MM.1S (cell line): ENCODE results near the gene PILRA.

ENCODE experiments used
- DNase-seq: peaks from one replicate; pipeline ENCODE4 v3.0.0-alpha.2; 2015
- H2AFZ ChIP-seq: fragments of 300-600 bp; sonication (generic); 2 replicates; pipeline ENCODE4 v1.6.0; 2016; ENCODE audit warnings: antibody characterized with exemption, low read length
- H3F3A ChIP-seq: fragments of 300-600 bp; sonication (generic); 2 replicates; pipeline ENCODE4 v1.6.1; 2016; ENCODE audit warnings: mild to moderate bottlenecking, antibody characterized with exemption, low read length, moderate library complexity, mixed read lengths; ENCODE audit not compliant: insufficient read depth
- H3K27ac ChIP-seq: fragments of 300-600 bp; sonication (generic); 2 replicates; pipeline ENCODE4 v1.5.1; 2016; ENCODE audit warnings: mild to moderate bottlenecking, low read length
- H3K27me3 ChIP-seq: fragments of 300-600 bp; sonication (generic); replicated peaks from 2 replicates; pipeline ENCODE4 v1.6.0; 2016; ENCODE audit warnings: low read length; ENCODE audit not compliant: insufficient read depth
- H3K36me3 ChIP-seq: fragments of 300-600 bp; sonication (generic); replicated peaks from 2 replicates; pipeline ENCODE4 v1.6.1; 2016; ENCODE audit warnings: mild to moderate bottlenecking, low read length, mixed read lengths; ENCODE audit not compliant: insufficient read depth
- H3K4me1 ChIP-seq: fragments of 300-600 bp; sonication (generic); 2 replicates; pipeline ENCODE4 v1.6.1; 2016; ENCODE audit warnings: low read length, mixed read lengths
- H3K4me2 ChIP-seq: fragments of 300-600 bp; sonication (generic); 2 replicates; pipeline ENCODE4 v1.6.0; 2016; ENCODE audit warnings: low read depth, low read length
- H3K4me3 ChIP-seq: fragments of 300-600 bp; sonication (generic); 2 replicates; pipeline ENCODE4 v1.5.1; 2016; ENCODE audit warnings: low read length, mixed read lengths
- H3K79me2 ChIP-seq: fragments of 300-600 bp; sonication (generic); 2 replicates; pipeline ENCODE4 v1.6.1; 2016; ENCODE audit warnings: mixed run types, low read length, mixed read lengths
- H3K9ac ChIP-seq: fragments of 300-600 bp; sonication (generic); 2 replicates; pipeline ENCODE4 v1.6.1; 2016; ENCODE audit warnings: low read length, mixed read lengths
- H3K9me2 ChIP-seq: fragments of 300-600 bp; sonication (generic); replicated peaks from 2 replicates; pipeline ENCODE4 v1.6.1; 2016; ENCODE audit warnings: mild to moderate bottlenecking, low read length, mixed read lengths; ENCODE audit not compliant: insufficient read depth
- H3K9me3 ChIP-seq: fragments of 300-600 bp; sonication (generic); replicated peaks from 2 replicates; pipeline ENCODE4 v1.6.1; 2016; ENCODE audit warnings: mild to moderate bottlenecking, low read length, mixed read lengths; ENCODE audit not compliant: insufficient read depth
- H4K20me1 ChIP-seq: fragments of 300-600 bp; sonication (generic); 2 replicates; pipeline ENCODE4 v1.6.1; 2016; ENCODE audit warnings: mild to moderate bottlenecking, low read length, moderate library complexity, mixed read lengths; ENCODE audit not compliant: insufficient read depth
- EZH2 ChIP-seq: fragments of 300-600 bp; sonication (generic); optimal IDR thresholded peaks from 2 replicates; pipeline ENCODE3; 2017; ENCODE audit warnings: low read depth, mild to moderate bottlenecking, antibody characterized with exemption, low read length, mixed read lengths
- EZH2phosphoT487 ChIP-seq: fragments of 300-600 bp; sonication (generic); IDR thresholded peaks from 2 replicates; pipeline ENCODE4 v1.6.1; 2018; ENCODE audit warnings: antibody characterized with exemption, low read length
- TF ChIP-seq, protein P1 (sequence below): fragments of 300-600 bp; sonication (generic); IDR thresholded peaks from 2 replicates; pipeline ENCODE4 v1.5.1; 2016; ENCODE audit warnings: antibody characterized with exemption, low read length, mixed read lengths

Gene PILRA

DNA sequence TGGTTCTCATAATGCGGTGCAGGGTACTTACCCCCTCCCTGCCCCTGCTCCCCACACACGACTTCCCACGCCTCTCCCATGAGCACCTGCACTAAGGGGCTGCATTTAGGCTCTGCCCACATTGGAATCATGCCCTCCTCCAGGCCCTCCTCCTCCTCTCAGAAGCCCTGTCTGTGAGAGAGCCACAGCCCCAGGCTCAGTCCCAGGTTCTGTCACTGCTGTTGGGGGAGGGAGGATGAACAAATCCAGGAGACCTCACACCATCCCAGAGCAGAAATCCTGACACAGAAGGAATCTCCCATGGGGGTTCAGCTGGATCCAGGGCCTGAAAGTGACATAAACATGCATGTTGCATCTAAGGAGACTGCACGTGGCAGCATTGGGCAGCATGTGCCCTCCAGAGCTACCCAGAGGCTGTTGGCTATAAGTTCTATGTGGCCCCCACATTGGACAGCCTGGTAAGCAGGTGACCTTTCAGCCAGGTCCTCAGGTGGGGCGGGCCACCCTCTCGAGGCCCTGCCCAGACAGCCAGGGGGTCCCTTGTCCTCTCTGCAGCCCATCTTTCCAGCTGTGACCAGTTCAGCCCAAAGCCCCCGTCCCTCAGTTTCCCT, 1.6 kb upstream of the PILRA start:
- no peak overlapping the region for H2AFZ ChIP-seq
- no peaks in the 10 kb centered on the region for H4K20me1 ChIP-seq

DNA sequence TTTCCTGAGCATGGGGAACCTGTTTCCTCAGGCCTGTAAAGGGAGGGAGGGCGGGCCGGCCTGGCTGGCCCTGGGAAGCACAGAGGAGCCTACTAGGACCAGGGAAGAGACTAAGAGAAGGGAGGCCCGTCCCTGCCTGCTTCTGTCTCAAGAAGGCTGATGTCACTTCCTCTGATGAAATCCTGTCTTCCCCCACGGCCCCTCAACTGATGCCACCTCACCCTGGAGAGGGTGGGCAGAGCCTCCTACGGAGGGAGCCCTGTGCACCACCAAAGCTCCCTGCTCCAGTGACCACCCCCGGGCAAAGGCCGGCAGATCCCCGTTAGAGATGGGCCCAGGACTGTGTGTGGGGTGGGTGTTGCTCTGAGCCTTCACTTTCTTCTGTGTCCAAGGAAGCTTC, 1.0 kb upstream of the PILRA start:
- Histone ChIP-seq H4K20me1 (no peaks in the 10 kb centered on the region), H3K9me2 (no peaks in the 10 kb centered on the region), H3F3A (peaks cover 20% of the 10 kb centered on the region), H3K9me3 (no peaks in the 10 kb centered on the region), H3K4me3 (no peak overlapping the region), H3K9ac (no peak overlapping the region), H3K4me1 (peaks cover 17% of the 10 kb centered on the region; the same call in 1 of the 2 replicates), H3K36me3 (no peaks in the 10 kb centered on the region), H3K27me3 (no peaks in the 10 kb centered on the region), H2AFZ (no peak overlapping the region), H3K27ac (no peak overlapping the region), H3K79me2 (no peaks in the 10 kb centered on the region), H3K4me2 (no peak overlapping the region)
- no peak for TF ChIP-seq EZH2phosphoT487
- TF ChIP-seq, protein P1, sequence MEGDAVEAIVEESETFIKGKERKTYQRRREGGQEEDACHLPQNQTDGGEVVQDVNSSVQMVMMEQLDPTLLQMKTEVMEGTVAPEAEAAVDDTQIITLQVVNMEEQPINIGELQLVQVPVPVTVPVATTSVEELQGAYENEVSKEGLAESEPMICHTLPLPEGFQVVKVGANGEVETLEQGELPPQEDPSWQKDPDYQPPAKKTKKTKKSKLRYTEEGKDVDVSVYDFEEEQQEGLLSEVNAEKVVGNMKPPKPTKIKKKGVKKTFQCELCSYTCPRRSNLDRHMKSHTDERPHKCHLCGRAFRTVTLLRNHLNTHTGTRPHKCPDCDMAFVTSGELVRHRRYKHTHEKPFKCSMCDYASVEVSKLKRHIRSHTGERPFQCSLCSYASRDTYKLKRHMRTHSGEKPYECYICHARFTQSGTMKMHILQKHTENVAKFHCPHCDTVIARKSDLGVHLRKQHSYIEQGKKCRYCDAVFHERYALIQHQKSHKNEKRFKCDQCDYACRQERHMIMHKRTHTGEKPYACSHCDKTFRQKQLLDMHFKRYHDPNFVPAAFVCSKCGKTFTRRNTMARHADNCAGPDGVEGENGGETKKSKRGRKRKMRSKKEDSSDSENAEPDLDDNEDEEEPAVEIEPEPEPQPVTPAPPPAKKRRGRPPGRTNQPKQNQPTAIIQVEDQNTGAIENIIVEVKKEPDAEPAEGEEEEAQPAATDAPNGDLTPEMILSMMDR: no peak
- TF ChIP-seq EZH2: no peak
- DNase-seq: no peak

More for the DNA sequence above, 1.6 kb upstream of the PILRA start:
- H3K9me2 ChIP-seq: no peaks in the 10 kb centered on the region
- no peaks in the 10 kb centered on the region for H3K79me2 ChIP-seq
- H3K27me3 ChIP-seq: no peaks in the 10 kb centered on the region
- no peaks in the 10 kb centered on the region for H3K9me3 ChIP-seq
- peaks cover 21% of the 10 kb centered on the region for H3K4me1 ChIP-seq
- no peak for TF ChIP-seq EZH2phosphoT487
- TF ChIP-seq EZH2: no peak
- TF ChIP-seq, protein P1: no peak
- H3K36me3 ChIP-seq: no peaks in the 10 kb centered on the region
- peaks cover 26% of the 10 kb centered on the region for H3F3A ChIP-seq
- no peak overlapping the region for H3K4me3 ChIP-seq
- no peak for DNase-seq
- no peak overlapping the region for H3K9ac ChIP-seq
- H3K4me2 ChIP-seq: no peak overlapping the region
- no peak overlapping the region for H3K27ac ChIP-seq

DNA sequence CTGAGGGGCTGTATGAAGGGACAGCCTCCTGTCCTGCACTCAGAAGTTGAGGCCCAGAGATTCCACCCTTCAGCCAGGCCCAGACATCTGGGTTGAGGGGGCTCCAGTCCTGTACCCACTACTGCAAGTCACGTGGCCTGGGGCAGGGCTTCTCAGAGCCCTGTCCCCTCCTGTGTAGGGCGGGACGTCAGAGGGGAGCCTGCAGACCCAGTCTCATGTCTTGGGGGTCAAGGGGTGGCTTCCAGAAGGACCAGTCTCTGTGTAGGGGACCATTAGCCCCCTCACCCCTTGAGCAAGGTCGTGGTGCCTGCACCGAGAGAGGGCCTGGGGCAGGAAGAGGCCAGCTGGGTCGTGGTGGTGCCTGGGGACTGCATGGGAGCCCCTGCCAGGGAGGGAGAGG, 593 bp upstream of the PILRA start:
- Histone ChIP-seq H3K36me3 (no peaks in the 10 kb centered on the region), H3K27me3 (no peaks in the 10 kb centered on the region), H3K27ac (no peak overlapping the region), H3K4me3 (no peak overlapping the region), H3K9me3 (no peaks in the 10 kb centered on the region), H3K9me2 (no peaks in the 10 kb centered on the region), H3K79me2 (no peaks in the 10 kb centered on the region), H2AFZ (no peak overlapping the region), H3K9ac (no peak overlapping the region), H4K20me1 (no peaks in the 10 kb centered on the region), H3K4me2 (no peak overlapping the region), H3K4me1 (peaks cover 15% of the 10 kb centered on the region; the same call in 1 of the 2 replicates), H3F3A (peaks cover 16% of the 10 kb centered on the region)
- no peak for DNase-seq
- TF ChIP-seq, protein P1: no peak
- TF ChIP-seq EZH2 (no peak), EZH2phosphoT487 (no peak)
